ENCODE results near the gene GLB1L2. TPM values are rescaled to one million over a fixed set of nuclear protein-coding genes. Genes with fewer than 3 reads are reported as not detected.

The GLB1L2 gene
- total RNA-seq, 1 donor from 2014 or later, result 1.0 TPM

DNA sequence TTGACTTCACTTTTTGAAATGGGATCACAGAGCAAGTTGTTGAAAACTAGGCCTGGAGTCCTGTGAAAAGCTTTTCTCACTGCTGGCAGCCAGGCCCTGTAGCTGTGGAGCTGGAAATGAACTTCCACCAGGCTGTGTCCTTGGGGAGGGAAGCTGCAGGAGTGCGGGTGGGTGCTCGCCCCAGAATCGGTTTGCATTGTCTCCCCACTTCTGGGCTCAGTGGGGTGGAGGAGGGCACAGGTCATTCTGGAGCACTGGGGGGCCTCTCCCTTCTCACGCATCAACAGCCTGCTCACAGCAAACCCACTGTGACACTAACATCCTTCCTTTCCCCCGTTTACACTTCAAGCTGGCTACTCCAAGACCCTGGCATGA is 15.2 kb downstream of the GLB1L2 start:
- peaks cover 5 to 9% (median 8%) of the 10 kb centered on the region in 3 donors for H3K27me3 ChIP-seq (ENCODE audit: control insufficient read depth in 3 of 3, insufficient read depth in 3 of 3, low read length in 3 of 3)
- H3K36me3 ChIP-seq (ENCODE audit: control insufficient read depth in 3 of 3, insufficient read depth in 3 of 3, low read length in 3 of 3), result no peaks in the 10 kb centered on the region
- H3K4me1 ChIP-seq (ENCODE audit: control insufficient read depth in 3 of 3, insufficient read depth in 3 of 3, low read length in 3 of 3), result no peaks in the 10 kb centered on the region
- H3K9me3 ChIP-seq (ENCODE audit: control insufficient read depth in 3 of 3, low read length in 3 of 3), result no peaks in the 10 kb centered on the region
- H3K9ac ChIP-seq (ENCODE audit: low read depth in 1 of 3, low read length in 3 of 3), result no peak overlapping the region
- no peak overlapping the region for H3K27ac ChIP-seq (ENCODE audit: low read depth, low read length)
- no peak overlapping the region for H3K4me3 ChIP-seq (ENCODE audit: low read length in 3 of 3)

DNA sequence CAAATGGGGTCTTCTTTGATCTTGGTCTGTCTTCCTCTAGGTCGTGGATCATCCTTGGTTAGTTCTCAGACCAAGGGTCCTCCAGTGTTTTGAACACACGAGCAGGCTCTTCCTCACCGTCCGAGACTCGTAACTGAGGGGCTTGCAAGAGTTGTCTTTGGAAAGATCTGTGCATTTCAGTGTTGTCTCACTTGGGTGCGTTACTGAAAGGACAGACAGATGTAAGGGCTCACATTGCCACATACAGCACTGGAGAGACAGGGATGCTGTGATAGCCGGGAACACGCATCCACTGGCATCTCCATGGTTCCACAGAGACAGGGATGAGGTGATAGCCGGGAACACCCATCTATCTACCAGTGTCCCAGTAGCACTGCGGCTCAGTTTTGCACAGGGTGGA is 15.7 kb downstream of the GLB1L2 start:
- Histone ChIP-seq H3K4me1 (ENCODE audit: control insufficient read depth in 3 of 3, insufficient read depth in 3 of 3, low read length in 3 of 3) (no peaks in the 10 kb centered on the region), H3K27ac (ENCODE audit: low read depth, low read length) (no peak overlapping the region), H3K4me3 (ENCODE audit: low read length in 3 of 3) (no peak overlapping the region), H3K9ac (ENCODE audit: low read depth in 1 of 3, low read length in 3 of 3) (no peak overlapping the region), H3K27me3 (ENCODE audit: control insufficient read depth in 3 of 3, insufficient read depth in 3 of 3, low read length in 3 of 3) (peaks cover 5 to 9% (median 8%) of the 10 kb centered on the region in 3 donors), H3K36me3 (ENCODE audit: control insufficient read depth in 3 of 3, insufficient read depth in 3 of 3, low read length in 3 of 3) (no peaks in the 10 kb centered on the region), H3K9me3 (ENCODE audit: control insufficient read depth in 3 of 3, low read length in 3 of 3) (no peaks in the 10 kb centered on the region)

DNA sequence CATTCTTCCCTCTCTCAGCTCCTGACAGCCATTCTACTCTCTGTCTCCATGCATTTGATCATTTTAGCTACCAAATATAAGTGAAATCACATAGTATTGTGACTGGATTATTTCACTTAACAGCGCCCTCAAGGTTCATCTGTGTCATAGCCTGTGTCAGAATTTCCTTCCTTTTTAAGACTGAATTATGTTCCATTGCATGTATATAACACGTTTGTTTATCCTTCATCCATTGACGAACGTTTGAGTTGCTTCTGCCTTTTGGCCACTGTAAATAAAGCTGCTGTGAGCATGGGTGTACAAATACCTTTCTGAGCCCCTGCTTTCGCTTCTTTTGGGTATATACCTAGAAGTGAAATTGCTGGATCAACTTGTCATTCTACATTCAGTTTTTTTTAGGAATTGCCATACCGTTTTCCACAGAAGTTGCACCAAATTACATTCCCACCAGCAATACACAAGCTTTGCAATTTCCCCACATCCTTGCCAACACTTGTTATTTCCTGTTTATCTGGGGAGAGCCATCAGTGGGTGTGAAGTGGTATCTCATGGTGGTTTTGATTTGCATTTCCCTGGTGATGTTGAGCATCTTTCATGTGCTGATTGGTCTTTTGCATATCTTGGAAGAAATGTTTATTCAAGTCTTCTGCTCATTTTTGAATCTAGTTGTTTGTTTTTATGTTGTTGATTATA is 17.5 kb downstream of the GLB1L2 start:
- H3K9me3 ChIP-seq (ENCODE audit: control insufficient read depth in 3 of 3, low read length in 3 of 3), result no peaks in the 10 kb centered on the region

DNA sequence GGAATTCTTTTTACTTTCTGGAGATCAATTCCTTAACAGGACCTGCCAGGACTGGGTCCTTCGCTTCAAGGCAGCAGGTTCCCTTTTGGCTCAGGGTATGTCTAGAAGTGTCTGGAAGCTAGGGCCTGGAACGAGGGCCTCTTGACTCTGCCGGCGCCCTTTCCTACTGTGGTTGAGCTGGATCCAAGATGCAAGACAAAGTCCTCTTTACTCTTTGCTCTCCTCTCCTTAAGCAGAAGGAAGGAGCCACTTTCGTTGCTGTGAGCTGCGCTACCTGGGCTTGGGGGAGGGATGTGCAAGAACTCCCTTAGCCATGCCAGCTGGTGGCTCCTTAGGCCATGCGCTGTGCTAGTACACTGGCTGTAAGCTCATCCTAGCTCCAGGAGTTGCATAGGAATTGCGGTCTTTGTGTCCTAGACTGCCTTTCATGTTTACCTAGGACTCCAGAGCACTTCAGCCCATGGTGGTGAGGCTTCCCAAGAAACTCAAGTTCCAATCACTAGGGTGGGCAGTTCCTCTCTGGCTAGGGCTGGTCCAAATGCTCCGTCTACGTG is 18.1 kb downstream of the GLB1L2 start:
- Histone ChIP-seq H3K36me3 (ENCODE audit: control insufficient read depth in 3 of 3, insufficient read depth in 3 of 3, low read length in 3 of 3) (no peaks in the 10 kb centered on the region), H3K27me3 (ENCODE audit: control insufficient read depth in 3 of 3, insufficient read depth in 3 of 3, low read length in 3 of 3) (peaks cover 0 to 5% (median 0%) of the 10 kb centered on the region in 3 donors), H3K4me1 (ENCODE audit: control insufficient read depth in 3 of 3, insufficient read depth in 3 of 3, low read length in 3 of 3) (no peaks in the 10 kb centered on the region), H3K4me3 (ENCODE audit: low read length in 3 of 3) (no peak overlapping the region), H3K9me3 (ENCODE audit: control insufficient read depth in 3 of 3, low read length in 3 of 3) (no peaks in the 10 kb centered on the region), H3K9ac (ENCODE audit: low read depth in 1 of 3, low read length in 3 of 3) (no peak overlapping the region), H3K27ac (ENCODE audit: low read depth, low read length) (no peak overlapping the region)

More for the DNA sequence above, 17.5 kb downstream of the GLB1L2 start:
- peaks cover 0 to 5% (median 0%) of the 10 kb centered on the region in 3 donors for H3K27me3 ChIP-seq (ENCODE audit: control insufficient read depth in 3 of 3, insufficient read depth in 3 of 3, low read length in 3 of 3)
- H3K27ac ChIP-seq (ENCODE audit: low read depth, low read length), result no peak overlapping the region
- no peak overlapping the region for H3K9ac ChIP-seq (ENCODE audit: low read depth in 1 of 3, low read length in 3 of 3)
- no peaks in the 10 kb centered on the region for H3K36me3 ChIP-seq (ENCODE audit: control insufficient read depth in 3 of 3, insufficient read depth in 3 of 3, low read length in 3 of 3)
- no peaks in the 10 kb centered on the region for H3K4me1 ChIP-seq (ENCODE audit: control insufficient read depth in 3 of 3, insufficient read depth in 3 of 3, low read length in 3 of 3)
- no peak overlapping the region for H3K4me3 ChIP-seq (ENCODE audit: low read length in 3 of 3)

DNA sequence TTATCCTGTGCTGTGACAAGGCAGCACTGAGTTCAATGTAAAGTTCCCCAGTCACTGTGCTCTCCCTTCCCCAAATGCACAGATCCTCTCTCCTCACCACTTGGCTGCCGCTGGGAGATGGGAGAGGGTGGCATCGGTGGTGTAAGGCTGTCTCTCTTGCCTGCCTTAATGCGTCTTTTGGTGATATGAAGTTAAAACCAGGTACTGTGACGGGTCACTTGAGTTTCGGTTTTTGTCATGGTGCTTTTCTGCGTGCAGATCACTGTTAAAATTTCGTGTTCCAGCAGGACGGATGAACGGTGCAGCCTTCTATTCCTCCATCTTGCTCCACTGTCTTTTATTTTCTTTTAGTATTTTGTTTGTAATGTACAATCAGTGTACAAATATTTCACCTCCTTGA is 18.6 kb downstream of the GLB1L2 start:
- Histone ChIP-seq H3K9ac (ENCODE audit: low read depth in 1 of 3, low read length in 3 of 3) (no peak overlapping the region), H3K36me3 (ENCODE audit: control insufficient read depth in 3 of 3, insufficient read depth in 3 of 3, low read length in 3 of 3) (no peaks in the 10 kb centered on the region), H3K27me3 (ENCODE audit: control insufficient read depth in 3 of 3, insufficient read depth in 3 of 3, low read length in 3 of 3) (peaks cover 0 to 5% (median 0%) of the 10 kb centered on the region in 3 donors), H3K9me3 (ENCODE audit: control insufficient read depth in 3 of 3, low read length in 3 of 3) (no peaks in the 10 kb centered on the region), H3K4me1 (ENCODE audit: control insufficient read depth in 3 of 3, insufficient read depth in 3 of 3, low read length in 3 of 3) (no peaks in the 10 kb centered on the region), H3K27ac (ENCODE audit: low read depth, low read length) (no peak overlapping the region), H3K4me3 (ENCODE audit: low read length in 3 of 3) (no peak overlapping the region)

DNA sequence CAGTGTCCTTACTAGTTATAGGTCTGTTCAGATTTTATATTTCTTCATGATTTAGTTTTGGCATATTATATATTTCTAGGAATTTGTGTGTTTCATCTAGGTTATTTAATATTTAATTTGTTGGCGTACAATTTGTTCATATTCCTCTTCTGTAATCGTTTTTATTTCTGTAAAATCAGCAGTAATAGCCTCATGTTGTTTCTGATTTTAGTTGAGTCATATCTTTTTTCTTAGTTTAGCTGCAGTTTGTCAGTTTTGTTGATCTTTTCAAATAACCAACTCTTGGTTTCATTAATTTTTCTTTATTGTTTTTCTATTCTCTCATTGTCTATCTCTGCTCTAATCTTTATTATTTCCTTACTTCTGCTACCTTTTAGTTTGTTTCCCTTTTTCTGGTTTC is 20.3 kb downstream of the GLB1L2 start:
- Histone ChIP-seq H3K9me3 (ENCODE audit: control insufficient read depth in 3 of 3, low read length in 3 of 3) (no peaks in the 10 kb centered on the region), H3K27ac (ENCODE audit: low read depth, low read length) (no peak overlapping the region), H3K36me3 (ENCODE audit: control insufficient read depth in 3 of 3, insufficient read depth in 3 of 3, low read length in 3 of 3) (no peaks in the 10 kb centered on the region), H3K27me3 (ENCODE audit: control insufficient read depth in 3 of 3, insufficient read depth in 3 of 3, low read length in 3 of 3) (peaks cover 0 to 2% (median 2%) of the 10 kb centered on the region in 3 donors), H3K9ac (ENCODE audit: low read depth in 1 of 3, low read length in 3 of 3) (no peak overlapping the region), H3K4me1 (ENCODE audit: control insufficient read depth in 3 of 3, insufficient read depth in 3 of 3, low read length in 3 of 3) (no peaks in the 10 kb centered on the region), H3K4me3 (ENCODE audit: low read length in 3 of 3) (no peak overlapping the region)

DNA sequence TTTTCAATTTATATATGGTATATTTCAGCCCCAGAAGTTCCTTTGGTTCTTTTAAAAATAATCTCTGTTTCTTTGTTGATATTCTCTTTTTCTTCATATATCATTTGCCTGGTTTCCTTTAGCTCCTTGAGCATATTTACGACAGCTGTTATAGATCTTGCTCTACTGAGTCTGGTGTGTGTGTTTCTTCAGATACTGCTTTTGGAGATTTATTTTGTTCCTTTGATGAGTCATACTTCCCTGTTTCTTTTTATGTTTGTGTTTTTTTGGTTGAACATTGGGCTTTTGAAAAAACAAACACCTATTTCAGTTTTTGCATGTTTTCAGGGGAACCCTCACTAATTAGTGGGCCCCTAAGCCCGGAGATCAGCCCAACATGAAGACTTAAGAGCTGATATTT is 23.3 kb downstream of the GLB1L2 start:
- H3K4me1 ChIP-seq (ENCODE audit: control insufficient read depth in 3 of 3, insufficient read depth in 3 of 3, low read length in 3 of 3), result no peaks in the 10 kb centered on the region
- H3K36me3 ChIP-seq (ENCODE audit: control insufficient read depth in 3 of 3, insufficient read depth in 3 of 3, low read length in 3 of 3), result no peaks in the 10 kb centered on the region
- H3K9me3 ChIP-seq (ENCODE audit: control insufficient read depth in 3 of 3, low read length in 3 of 3), result no peaks in the 10 kb centered on the region
- peaks cover 0 to 8% (median 6%) of the 10 kb centered on the region in 3 donors for H3K27me3 ChIP-seq (ENCODE audit: control insufficient read depth in 3 of 3, insufficient read depth in 3 of 3, low read length in 3 of 3)
- no peak overlapping the region for H3K4me3 ChIP-seq (ENCODE audit: low read length in 3 of 3)
- no peak overlapping the region for H3K9ac ChIP-seq (ENCODE audit: low read depth in 1 of 3, low read length in 3 of 3)
- no peak overlapping the region for H3K27ac ChIP-seq (ENCODE audit: low read depth, low read length)

DNA sequence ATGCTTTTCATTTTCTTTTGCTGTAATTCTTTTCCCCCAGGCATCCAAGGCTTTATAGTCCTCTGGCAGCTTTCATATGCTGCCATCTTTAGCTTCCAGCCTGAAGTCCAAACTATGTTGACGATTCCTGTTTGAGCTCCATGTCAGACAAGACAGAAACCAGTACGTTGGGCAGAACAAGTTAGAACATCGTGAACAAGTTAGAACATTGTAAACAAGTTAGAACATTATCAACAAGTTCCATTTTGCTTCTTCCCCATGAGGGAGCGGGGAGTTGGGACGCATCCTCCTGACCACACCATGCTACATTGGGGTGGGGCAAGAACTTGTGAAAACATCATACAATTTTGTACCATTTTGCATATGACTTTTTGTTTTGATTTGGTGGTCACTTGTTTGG is 23.9 kb downstream of the GLB1L2 start:
- Histone ChIP-seq H3K9ac (ENCODE audit: low read depth in 1 of 3, low read length in 3 of 3) (no peak overlapping the region), H3K27ac (ENCODE audit: low read depth, low read length) (no peak overlapping the region), H3K4me1 (ENCODE audit: control insufficient read depth in 3 of 3, insufficient read depth in 3 of 3, low read length in 3 of 3) (no peaks in the 10 kb centered on the region), H3K9me3 (ENCODE audit: control insufficient read depth in 3 of 3, low read length in 3 of 3) (no peaks in the 10 kb centered on the region), H3K4me3 (ENCODE audit: low read length in 3 of 3) (no peak overlapping the region), H3K27me3 (ENCODE audit: control insufficient read depth in 3 of 3, insufficient read depth in 3 of 3, low read length in 3 of 3) (peaks cover 0 to 10% (median 6%) of the 10 kb centered on the region in 3 donors), H3K36me3 (ENCODE audit: control insufficient read depth in 3 of 3, insufficient read depth in 3 of 3, low read length in 3 of 3) (no peaks in the 10 kb centered on the region)

DNA sequence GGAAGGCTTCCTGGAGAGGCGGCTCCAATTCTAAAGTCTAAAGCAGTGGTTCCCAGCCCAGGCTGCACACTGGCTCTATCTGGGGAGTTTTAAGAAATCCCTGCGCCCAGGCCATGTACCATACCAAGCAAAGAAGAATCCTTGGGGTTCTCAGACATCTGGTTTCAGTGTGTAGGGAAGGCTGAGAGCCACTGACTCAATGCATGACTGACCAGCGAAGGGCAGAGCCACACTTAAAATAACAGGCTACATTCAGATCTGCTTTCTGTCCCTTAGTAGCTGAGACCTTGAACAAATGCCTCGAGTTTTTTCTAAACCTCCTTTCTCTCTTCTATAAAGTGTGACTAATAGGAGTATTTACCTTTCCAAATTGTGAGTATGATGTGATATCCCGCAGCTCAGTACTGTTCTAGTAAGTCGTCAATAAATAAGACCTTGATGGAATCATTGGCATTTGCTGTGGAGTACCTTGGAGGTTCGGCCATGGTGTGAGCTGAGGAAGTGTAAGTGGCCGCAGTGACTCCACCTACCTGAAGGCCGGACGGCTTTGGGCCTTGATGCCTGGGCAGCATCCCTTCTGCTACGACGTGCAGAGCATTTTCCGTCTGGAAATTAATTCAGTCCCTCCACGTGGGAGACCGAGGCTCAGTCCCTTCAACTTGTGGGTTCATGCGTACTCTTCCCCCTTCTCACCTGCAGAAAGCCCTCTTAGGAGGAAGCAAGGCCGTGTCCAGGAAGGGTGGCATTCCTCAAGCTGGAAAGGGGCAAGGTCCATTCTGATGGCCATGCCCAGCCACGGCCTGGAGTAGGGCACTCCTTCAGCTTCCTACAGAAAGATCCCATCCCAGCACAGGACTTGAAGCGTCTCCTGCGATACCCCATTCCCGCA is 25.1 kb downstream of the GLB1L2 start:
- H3K4me1 ChIP-seq (ENCODE audit: control insufficient read depth in 3 of 3, insufficient read depth in 3 of 3, low read length in 3 of 3), result no peaks in the 10 kb centered on the region
- peaks cover 0 to 10% (median 6%) of the 10 kb centered on the region in 3 donors for H3K27me3 ChIP-seq (ENCODE audit: control insufficient read depth in 3 of 3, insufficient read depth in 3 of 3, low read length in 3 of 3)
- no peaks in the 10 kb centered on the region for H3K9me3 ChIP-seq (ENCODE audit: control insufficient read depth in 3 of 3, low read length in 3 of 3)
- H3K36me3 ChIP-seq (ENCODE audit: control insufficient read depth in 3 of 3, insufficient read depth in 3 of 3, low read length in 3 of 3), result no peaks in the 10 kb centered on the region
- H3K27ac ChIP-seq (ENCODE audit: low read depth, low read length), result no peak overlapping the region
- no peak overlapping the region for H3K9ac ChIP-seq (ENCODE audit: low read depth in 1 of 3, low read length in 3 of 3)
- H3K4me3 ChIP-seq (ENCODE audit: low read length in 3 of 3), result no peak overlapping the region

DNA sequence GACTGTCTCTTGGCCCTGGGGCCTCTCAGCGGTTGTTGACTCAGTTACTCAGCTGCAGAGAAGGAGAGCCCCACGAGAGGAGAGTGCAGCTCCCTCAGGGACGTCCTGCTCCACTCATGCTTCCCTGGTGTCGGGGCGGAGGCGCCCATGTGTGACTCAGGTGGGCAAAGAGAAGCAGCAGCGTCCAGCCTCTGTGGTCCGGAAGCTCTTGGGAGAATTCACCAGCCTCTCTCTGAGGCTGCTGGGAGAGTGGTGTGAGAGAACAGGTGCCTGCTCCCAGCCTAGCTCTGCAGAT is 25.7 kb downstream of the GLB1L2 start:
- Histone ChIP-seq H3K9me3 (ENCODE audit: control insufficient read depth in 3 of 3, low read length in 3 of 3) (no peaks in the 10 kb centered on the region), H3K27ac (ENCODE audit: low read depth, low read length) (no peak overlapping the region), H3K4me1 (ENCODE audit: control insufficient read depth in 3 of 3, insufficient read depth in 3 of 3, low read length in 3 of 3) (no peaks in the 10 kb centered on the region), H3K36me3 (ENCODE audit: control insufficient read depth in 3 of 3, insufficient read depth in 3 of 3, low read length in 3 of 3) (no peaks in the 10 kb centered on the region), H3K4me3 (ENCODE audit: low read length in 3 of 3) (no peak overlapping the region), H3K9ac (ENCODE audit: low read depth in 1 of 3, low read length in 3 of 3) (no peak overlapping the region), H3K27me3 (ENCODE audit: control insufficient read depth in 3 of 3, insufficient read depth in 3 of 3, low read length in 3 of 3) (peaks cover 0 to 10% (median 6%) of the 10 kb centered on the region in 3 donors)

Data from skeletal muscle tissue (tissue), 4 donors.